SKM-1 treated with dmso at 0.1 percent for 144 hours (cell line): Measurements from ENCODE around the gene NTN1.
"Not testable (repeated sequence)": the region's sequence is repeated elsewhere in the genome, so short reads cannot be mapped to it uniquely, and the experiment has no call there.

ENCODE experiments used
- DNase-seq: peaks from one replicate; lab custom pipeline; 2025; ENCODE audit not compliant: unreplicated experiment; lab: John Stamatoyannopoulos, UW

The NTN1 gene

DNA sequence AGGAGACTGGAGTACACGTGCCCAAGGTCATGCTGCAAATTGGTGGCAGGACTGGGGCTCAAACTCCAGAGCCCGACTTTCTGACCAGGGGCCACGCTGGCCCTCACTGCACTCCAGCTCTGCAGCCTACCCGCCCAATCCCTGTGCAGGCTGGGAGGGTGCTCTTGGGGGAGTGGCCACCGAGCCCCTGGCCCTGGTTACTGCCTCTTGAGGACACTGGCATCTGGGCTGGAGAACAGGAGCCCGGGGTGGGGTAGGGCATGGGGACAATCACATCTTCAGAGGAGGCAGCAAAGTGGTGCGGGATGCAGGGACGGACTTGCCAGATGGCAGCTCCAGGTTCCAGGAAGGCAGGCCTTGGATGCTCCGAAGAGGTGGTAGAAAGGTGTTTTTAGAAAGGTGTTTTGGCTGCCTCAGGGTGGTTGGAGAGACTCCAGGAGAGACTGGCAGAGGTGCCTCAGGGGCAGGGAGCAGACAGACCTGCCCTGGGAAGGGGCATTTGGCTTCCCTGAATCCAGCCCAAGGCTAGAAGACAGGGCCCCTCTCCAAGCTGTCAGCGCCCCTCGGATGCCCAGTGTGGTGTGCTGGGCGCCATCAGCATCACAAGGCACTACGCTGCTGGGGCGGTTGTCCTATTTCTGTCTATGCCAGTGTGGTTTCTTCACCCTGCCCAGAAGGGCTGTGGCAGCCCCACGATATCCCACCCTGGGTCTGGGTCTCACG lies 220.6 kb downstream of the NTN1 start:
- DNase-seq, result no peak

- DNase-seq, result no peak
Observed at GRCh38 chr17:9242497-9242881, 221.2 kb downstream of the NTN1 start.

DNA sequence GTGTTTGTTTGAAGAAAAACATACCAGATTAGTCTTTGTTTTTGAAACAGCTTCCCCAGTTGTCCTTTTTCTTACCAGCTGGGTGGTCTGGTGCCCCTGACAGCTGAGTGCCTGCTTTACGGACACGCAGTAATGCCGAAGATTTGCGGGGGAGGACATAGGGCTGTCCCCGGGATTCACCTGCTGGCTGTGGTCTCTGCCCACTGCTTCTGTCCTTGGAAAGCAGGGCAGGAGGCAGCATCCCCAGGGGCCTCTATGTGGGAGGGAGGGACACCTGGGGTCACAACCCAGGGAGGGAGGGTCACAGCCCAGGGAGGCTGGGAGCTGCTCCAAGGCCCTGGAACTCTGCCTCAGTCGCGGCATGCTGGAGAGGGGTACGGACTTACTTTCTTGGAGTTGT lies 221.7 kb downstream of the NTN1 start:
- no peak for DNase-seq

DNA sequence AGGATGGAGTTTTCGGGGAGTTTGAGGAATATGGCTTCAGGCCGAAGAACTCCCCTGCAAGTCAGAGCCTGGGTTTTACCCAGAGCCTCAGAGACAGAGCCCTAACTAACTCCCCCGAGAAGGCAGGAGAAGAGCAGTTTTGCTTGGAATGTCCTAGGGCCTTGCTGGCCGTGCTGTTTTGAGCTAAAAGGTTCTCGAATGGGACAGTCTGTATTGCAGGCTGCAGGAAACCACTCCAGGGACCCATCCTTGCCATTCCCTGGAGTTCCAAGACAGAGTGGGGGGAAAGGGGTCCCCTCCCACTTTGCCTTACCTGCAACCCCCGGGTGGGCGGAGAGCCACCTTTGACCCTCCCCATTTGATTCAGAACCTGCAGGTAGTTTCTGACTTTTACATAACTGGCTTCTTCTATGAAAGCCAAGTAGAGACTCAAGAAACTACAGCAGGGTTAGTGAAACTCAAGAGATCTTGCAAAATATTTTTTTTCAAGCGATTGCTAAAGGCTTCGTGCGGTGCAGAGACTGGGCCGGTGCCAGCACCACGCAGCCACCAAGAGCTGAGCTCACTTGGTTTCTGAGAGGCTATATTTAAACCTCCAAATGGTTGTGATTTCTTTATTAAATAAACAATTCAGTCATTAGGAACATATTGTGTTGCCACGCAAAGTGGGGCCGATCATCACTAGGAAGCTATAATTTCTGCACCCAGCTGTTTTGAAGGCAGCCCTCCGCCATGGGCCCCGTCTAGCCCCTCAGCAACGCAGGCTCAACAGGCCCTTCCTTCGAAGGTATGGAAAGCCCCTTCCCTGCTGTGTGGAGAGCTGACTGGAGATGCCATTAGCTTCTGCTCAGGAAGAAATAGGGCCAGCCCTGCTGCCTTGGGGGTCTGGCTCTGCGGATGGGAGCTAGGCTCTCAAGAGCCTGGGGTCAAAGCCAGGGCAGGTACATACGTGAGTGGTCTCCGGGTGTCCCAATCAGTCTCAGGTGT lies 223.0 kb downstream of the NTN1 start:
- no peak for DNase-seq

DNA sequence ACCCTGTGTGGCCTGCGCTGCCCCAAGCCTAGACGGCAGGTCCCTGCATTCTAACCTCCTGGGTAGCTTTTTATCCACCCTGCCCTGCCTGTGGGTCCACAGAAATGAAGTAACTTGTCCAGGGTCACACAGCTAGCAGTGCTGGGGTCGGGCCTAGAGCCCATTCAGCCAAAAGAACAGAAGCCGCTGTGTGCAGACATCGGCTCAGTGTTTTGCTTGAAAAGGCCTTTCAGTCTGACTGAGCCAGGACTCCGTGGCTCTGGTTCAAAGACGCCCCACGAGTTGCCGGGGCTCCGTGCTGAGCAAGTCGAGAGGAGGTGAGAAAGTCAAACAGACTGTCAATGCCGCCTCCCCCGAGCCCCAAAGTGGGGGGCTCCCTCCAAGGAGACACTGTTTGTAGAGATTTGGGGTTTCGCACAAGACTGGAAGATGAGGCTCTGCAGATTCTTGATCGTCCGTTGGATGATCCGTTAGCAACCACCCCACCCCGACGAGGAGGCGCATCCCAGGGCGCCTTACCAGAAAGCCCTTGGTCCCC lies 226.2 kb downstream of the NTN1 start:
- DNase-seq, result no peak

DNA sequence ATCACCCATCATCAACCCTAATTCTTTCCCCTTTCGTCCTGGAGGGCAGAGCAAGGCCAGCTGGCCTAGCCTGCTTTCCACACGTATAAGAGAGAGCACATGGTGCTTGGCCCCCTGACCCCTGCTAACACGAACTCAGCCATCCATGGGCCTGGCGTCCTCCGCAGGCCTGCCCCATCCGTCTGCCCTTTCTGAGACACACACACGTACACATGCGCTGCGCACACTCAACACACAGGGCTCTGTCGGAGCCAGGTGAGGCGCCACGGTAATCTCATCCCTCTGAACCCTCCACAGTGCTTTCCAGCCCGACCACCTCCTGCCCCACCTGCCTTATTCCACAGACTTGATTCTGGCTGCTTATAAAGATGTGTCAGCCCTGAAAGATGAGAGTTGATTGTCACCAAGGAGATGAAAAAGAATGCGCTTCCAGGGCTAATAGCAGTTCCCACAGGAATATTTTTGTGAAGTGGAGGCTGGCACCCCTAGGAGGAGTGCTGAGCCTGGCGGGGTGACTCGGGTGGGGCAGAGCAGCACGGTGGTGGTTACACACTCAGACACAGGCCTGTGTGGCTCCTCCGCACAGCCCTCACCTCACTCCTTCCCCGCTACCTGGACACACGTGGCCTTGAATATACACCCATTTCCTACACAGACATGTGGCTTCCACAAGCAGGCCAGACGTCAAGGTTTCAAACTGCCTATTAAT lies 228.1 kb downstream of the NTN1 start:
- no peak for DNase-seq

- DNase-seq, result no peak
Observed at GRCh38 chr17:9251273-9251672, 230.0 kb downstream of the NTN1 start.

DNA sequence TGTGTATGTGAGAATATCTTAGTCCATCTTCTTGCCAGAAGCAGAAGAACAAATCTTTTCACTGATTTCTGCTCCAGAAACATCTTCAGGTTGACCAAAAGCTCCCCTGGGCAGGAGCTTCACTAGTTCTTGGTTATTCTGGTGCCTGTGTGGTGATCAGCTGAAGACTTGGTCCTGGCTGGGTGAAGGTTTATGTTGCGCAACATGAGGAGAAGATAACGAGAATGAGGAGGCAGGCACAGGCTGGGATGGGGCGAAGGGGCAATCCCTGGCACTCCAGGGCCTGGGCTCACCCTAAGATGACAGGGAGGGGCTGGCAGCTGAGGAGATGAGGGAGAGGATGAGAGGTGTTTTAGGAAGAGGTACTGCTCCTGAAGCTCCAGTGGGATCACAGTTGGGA lies 232.0 kb downstream of the NTN1 start:
- DNase-seq, result no peak

- no peak for DNase-seq
Observed at GRCh38 chr17:9254841-9255240, 233.5 kb downstream of the NTN1 start.

DNA sequence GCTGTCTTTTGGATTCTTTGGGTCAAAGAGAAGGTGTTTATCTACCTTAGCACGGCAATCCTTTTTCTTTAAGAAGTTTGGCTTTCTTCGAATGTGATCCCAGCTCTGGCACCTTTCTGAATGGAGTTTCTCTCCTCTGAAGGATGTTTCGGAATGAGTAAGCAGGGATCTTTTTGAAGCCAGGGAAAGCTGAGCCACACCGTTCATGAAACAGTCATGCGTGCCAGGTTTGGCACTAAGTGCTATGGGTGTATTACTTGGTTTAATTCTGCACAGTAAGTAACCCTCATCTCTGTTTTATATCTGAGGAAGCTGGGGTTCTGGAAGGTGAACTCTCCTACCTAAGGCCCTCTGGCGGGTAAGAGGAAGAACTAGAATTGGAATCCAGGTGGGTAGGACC lies 234.5 kb downstream of the NTN1 start:
- DNase-seq, result no peak

DNA sequence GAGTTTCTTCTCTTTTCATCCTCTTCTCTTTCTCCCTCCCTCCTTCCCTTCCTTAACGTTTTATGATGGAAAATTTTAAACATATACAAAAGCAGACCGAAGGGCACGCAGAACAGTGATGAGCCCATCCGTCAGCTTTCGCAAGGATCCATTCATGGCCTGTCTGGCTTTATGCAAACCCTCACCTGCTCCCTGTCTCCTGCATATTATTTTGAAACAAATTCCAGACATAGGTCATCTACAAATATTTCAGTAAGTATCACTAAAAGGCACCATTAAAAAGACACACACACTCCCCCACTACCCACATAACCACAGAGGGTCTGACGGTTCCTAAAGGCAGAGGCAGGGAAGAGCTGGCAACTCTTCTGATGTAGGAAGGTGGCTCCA lies 235.0 kb downstream of the NTN1 start:
- no peak for DNase-seq

GRCh38 chr17:9256751-9257629 lies 235.7 kb downstream of the NTN1 start:
- no peak for DNase-seq

DNA sequence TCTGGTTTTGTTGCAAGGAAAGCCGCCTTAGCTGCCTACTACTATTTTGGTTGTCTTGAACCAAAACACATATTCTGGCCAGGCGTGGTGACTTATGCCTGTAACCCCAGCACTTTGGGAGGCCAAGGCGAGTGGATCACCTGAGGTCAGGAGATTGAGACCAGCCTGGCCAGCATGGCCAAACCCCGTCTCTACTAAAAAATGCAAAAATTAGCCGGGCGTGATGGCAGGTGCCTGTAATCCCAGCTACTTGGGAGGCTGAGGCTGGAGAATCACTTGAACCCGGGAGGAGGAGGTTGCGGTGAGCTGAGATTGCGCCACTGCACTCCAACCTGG lies 236.3 kb downstream of the NTN1 start:
- DNase-seq, result not testable (repeated sequence)

GRCh38 chr17:9258115-9259015 lies 237.1 kb downstream of the NTN1 start:
- DNase-seq, result no peak

GRCh38 chr17:9259419-9259818 lies 238.1 kb downstream of the NTN1 start:
- DNase-seq, result no peak

DNA sequence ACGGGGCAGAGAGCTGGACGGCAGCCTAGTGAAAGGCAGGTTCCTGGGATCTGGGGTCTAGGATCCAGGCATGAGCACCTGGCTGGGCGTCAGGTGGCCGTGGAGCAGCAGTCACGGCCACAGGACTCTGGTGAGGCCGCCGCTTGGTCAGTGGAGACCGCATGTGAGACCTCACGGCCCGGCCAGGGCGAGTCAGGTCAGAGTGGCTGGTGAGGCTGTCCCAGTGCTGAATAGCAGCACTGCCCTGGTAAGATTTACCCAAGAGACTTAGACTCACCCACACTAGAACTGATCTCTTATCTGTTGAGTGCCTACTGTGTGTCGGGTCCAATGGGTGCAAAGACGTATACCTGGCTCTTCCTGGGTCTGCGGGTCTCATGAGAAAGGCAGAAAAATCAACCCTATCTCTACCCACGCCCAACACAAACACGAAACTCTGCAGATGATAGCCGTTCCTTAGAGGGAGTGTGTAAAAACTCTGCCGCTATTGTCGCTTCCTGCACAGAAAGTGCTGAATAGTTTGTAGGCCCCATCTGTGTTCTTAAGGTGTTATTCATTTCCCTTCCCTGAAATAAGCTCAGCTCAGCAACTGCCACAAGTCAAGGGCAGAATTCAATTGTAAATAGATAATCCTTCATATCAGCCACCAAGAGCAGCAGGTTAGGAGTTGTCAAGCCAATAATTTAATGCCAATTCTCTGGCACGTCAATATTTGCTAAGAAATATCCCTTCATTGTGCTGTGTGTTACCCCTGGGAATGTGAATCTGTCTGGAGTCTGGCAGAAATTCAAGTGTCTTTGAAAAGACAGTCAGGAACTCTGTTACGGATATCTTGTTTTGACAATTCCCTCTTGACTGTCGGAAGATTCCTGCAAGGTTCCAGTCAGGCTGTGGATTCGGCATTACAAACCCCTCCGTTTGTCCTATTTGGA lies 240.0 kb downstream of the NTN1 start:
- no peak for DNase-seq

DNA sequence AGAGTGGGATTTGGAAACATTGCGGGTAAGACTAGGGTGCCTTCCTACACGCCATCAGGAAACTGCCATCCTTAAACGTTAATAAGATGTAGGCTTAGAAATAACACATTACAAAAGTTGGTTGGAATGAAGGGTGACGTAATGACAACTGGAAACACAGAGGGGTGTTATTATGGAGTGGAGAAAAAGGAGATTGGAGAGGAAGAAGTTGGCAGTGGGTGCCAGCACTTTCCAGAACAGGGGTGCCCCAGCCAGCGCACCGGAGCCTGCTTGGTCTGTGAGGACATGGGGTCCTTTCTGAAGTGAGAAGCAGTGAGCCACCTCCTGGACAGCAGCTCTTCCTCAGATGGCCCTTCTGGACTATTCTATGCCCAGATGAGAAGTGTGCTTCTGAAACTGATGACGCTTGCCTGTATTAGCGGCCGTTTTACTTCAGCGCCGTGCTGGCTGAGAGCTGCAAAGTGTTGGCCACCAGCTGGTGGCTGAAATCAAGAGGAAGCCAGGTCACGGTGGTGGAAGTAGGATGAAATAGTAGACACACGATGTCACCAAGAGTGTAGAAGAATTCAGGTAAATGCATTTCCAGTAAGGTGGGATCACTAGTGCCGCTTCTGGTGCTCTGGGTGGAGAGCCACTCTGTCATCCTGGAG lies 244.8 kb downstream of the NTN1 start:
- no peak for DNase-seq

DNA sequence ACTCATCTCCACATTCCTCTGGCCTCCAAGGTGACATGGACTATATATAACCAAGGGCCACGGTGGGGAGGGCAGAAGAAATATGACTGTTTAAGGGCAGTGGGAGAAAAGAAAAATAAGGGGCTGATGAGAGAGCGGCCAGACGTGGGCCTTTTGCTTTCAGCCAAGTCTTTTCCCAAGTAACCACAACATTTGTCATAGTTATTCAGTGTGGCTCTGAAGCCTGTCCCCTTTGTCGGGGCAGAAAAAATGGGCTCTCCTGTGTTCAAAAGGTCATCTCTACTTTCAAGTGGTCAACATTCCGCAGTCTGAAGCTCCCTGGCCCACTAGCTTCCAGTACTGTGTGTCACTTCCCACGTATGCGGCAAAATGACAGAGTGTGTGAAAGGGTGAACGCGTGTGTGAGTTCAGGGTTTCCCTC lies 245.4 kb downstream of the NTN1 start:
- DNase-seq, result no peak
